DOHH2 (cell line): ENCODE results near the gene OPA3.
"Not testable (repeated sequence)": the region's sequence is repeated elsewhere in the genome, so short reads cannot be mapped to it uniquely, and the experiment has no call there.

Experiments
- H3F3A ChIP-seq: fragments of 200-600 bp; sonication (generic), shearing (Covaris generic); 2 replicates; pipeline ENCODE4 v1.6.0; 2016; ENCODE audit warnings: antibody characterized with exemption, mild to moderate bottlenecking; ENCODE audit not compliant: control insufficient read depth, insufficient read depth
- H3K27ac ChIP-seq: fragments of 200-600 bp; sonication (generic); 2 replicates; pipeline ENCODE4 v1.5.1; 2014; ENCODE audit warnings: low read depth, mild to moderate bottlenecking, low read length, moderate library complexity
- H3K27me3 ChIP-seq: fragments of 200-600 bp; sonication (generic); 2 replicates; pipeline ENCODE4 v1.6.1; 2014; ENCODE audit warnings: mild to moderate bottlenecking, low read length, mixed read lengths; ENCODE audit not compliant: control insufficient read depth
- H3K36me3 ChIP-seq: fragments of 200-600 bp; sonication (generic); 2 replicates; pipeline ENCODE4 v1.6.1; 2014; ENCODE audit warnings: mild to moderate bottlenecking, low read length, moderate library complexity, mixed read lengths; ENCODE audit not compliant: control insufficient read depth
- H3K4me1 ChIP-seq: fragments of 200-600 bp; sonication (generic); 2 replicates; pipeline ENCODE4 v1.6.1; 2014; ENCODE audit warnings: mild to moderate bottlenecking, low read length, mixed read lengths; ENCODE audit not compliant: control insufficient read depth
- H3K4me2 ChIP-seq: fragments of 200-600 bp; sonication (generic); 2 replicates; pipeline ENCODE4 v1.6.0; 2014; ENCODE audit warnings: mild to moderate bottlenecking, low read length, moderate library complexity
- H3K4me3 ChIP-seq: fragments of 200-600 bp; sonication (generic); 2 replicates; pipeline ENCODE4 v1.5.1; 2014; ENCODE audit warnings: mild to moderate bottlenecking, low read length, mixed read lengths
- H3K79me2 ChIP-seq: fragments of 200-600 bp; sonication (generic); 2 replicates; pipeline ENCODE4 v1.6.1; 2014; ENCODE audit warnings: mild to moderate bottlenecking, low read length, mixed read lengths; ENCODE audit not compliant: control insufficient read depth
- H3K9me2 ChIP-seq: fragments of 200-600 bp; sonication (generic); replicated peaks from 2 replicates; pipeline ENCODE4 v1.6.1; 2014; ENCODE audit warnings: mild to moderate bottlenecking, low read length, mixed read lengths; ENCODE audit not compliant: control insufficient read depth
- H3K9me3 ChIP-seq: fragments of 200-600 bp; sonication (generic); 2 replicates; pipeline ENCODE4 v1.6.1; 2014; ENCODE audit warnings: antibody characterized with exemption, low read length, mixed read lengths; ENCODE audit not compliant: control insufficient read depth, insufficient read depth
- H4K20me1 ChIP-seq: fragments of 200-600 bp; sonication (generic); 2 replicates; pipeline ENCODE4 v1.6.0; 2014; ENCODE audit warnings: low read depth, mild to moderate bottlenecking, antibody characterized with exemption, low read length, moderate library complexity; ENCODE audit not compliant: control insufficient read depth, insufficient read depth
- CTCF ChIP-seq: fragments of 200-600 bp; sonication (generic); IDR thresholded peaks from one replicate; pipeline ENCODE4 v1.5.1; 2014; ENCODE audit warnings: antibody characterized with exemption, mild to moderate bottlenecking, low read depth, low read length; ENCODE audit not compliant: poor library complexity, severe bottlenecking
- EZH2phosphoT487 ChIP-seq: fragments of 200-600 bp; sonication (generic); IDR thresholded peaks from 2 replicates; pipeline ENCODE4 v1.6.1; 2017; ENCODE audit warnings: borderline replicate concordance, mild to moderate bottlenecking, antibody characterized with exemption, low read length, moderate library complexity, mixed read lengths

OPA3 gene

GRCh38 chr19:45629704-45630103, 45.1 kb upstream of the OPA3 start:
- no peaks in the 10 kb centered on the region for H3F3A ChIP-seq
- H3K27ac ChIP-seq: no peak overlapping the region
- TF ChIP-seq CTCF: no peak
- TF ChIP-seq EZH2phosphoT487: no peak
- no peaks in the 10 kb centered on the region for H3K79me2 ChIP-seq
- H3K9me2 ChIP-seq: no peaks in the 10 kb centered on the region
- H3K4me1 ChIP-seq: peaks cover 9% of the 10 kb centered on the region
- no peak overlapping the region for H3K4me3 ChIP-seq
- peaks cover 3% of the 10 kb centered on the region; the same call in 1 of the 2 replicates for H3K36me3 ChIP-seq
- no peak overlapping the region for H3K4me2 ChIP-seq
- no peaks in the 10 kb centered on the region for H3K27me3 ChIP-seq
- H4K20me1 ChIP-seq: no peaks in the 10 kb centered on the region
- H3K9me3 ChIP-seq: no peaks in the 10 kb centered on the region

- not testable (repeated sequence) for H3K79me2 ChIP-seq, H3K4me3 ChIP-seq, H3K27me3 ChIP-seq, H4K20me1 ChIP-seq, H3K27ac ChIP-seq, H3K4me2 ChIP-seq, H3K4me1 ChIP-seq, H3K9me2 ChIP-seq, H3K9me3 ChIP-seq, H3F3A ChIP-seq, H3K36me3 ChIP-seq
Observed at GRCh38 chr19:45628219-45628618, 43.6 kb upstream of the OPA3 start.

GRCh38 chr19:45623984-45624383, 39.4 kb upstream of the OPA3 start:
- H3K27ac ChIP-seq: no peak overlapping the region
- H3K9me3 ChIP-seq: no peaks in the 10 kb centered on the region
- H3K9me2 ChIP-seq: no peaks in the 10 kb centered on the region
- peaks cover 7% of the 10 kb centered on the region; the same call in 1 of the 2 replicates for H3K36me3 ChIP-seq
- no peak overlapping the region for H3K4me3 ChIP-seq
- no peaks in the 10 kb centered on the region for H3F3A ChIP-seq
- no peak for TF ChIP-seq CTCF
- no peak for TF ChIP-seq EZH2phosphoT487
- no peaks in the 10 kb centered on the region for H3K4me1 ChIP-seq
- H3K79me2 ChIP-seq: no peaks in the 10 kb centered on the region
- no peaks in the 10 kb centered on the region for H3K27me3 ChIP-seq
- no peaks in the 10 kb centered on the region for H4K20me1 ChIP-seq
- no peak overlapping the region for H3K4me2 ChIP-seq

- Histone ChIP-seq H3K27me3 (no peaks in the 10 kb centered on the region), H4K20me1 (no peaks in the 10 kb centered on the region), H3F3A (no peaks in the 10 kb centered on the region), H3K4me2 (no peak overlapping the region), H3K36me3 (peaks cover 7% of the 10 kb centered on the region; the same call in 1 of the 2 replicates), H3K9me2 (no peaks in the 10 kb centered on the region), H3K4me3 (no peak overlapping the region), H3K9me3 (no peaks in the 10 kb centered on the region), H3K4me1 (no peaks in the 10 kb centered on the region), H3K27ac (no peak overlapping the region), H3K79me2 (no peaks in the 10 kb centered on the region)
- TF ChIP-seq EZH2phosphoT487 (no peak), CTCF (no peak)
Observed at GRCh38 chr19:45621976-45622503, 37.4 kb upstream of the OPA3 start.
